Mesenchymal stem cell (in vitro differentiated cells and primary cell): ENCODE results near the gene ARMC9.

Experiments
- DNase-seq: peaks from one replicate; pipeline ENCODE4 v3.0.0-alpha.2; 2013
- H2AFZ ChIP-seq: one replicate; pipeline ENCODE4 v1.6.1; 2013; ENCODE audit warnings: low read depth, mild to moderate bottlenecking, control low read depth, inconsistent platforms, low read length, moderate library complexity
- H2AK5ac ChIP-seq: 2 replicates; pipeline ENCODE4 v1.6.1; 2013; ENCODE audit warnings: low read length, moderate library complexity, mild to moderate bottlenecking, inconsistent platforms; ENCODE audit not compliant: severe bottlenecking
- H2BK120ac ChIP-seq: one replicate; pipeline ENCODE4 v1.6.1; 2013; ENCODE audit warnings: low read depth, mild to moderate bottlenecking, inconsistent platforms, low read length, moderate library complexity
- H2BK12ac ChIP-seq, 2 experiments: one replicate each; pipeline ENCODE4 v1.6.1; 2013; ENCODE audit warnings: inconsistent platforms in 2 of 2, low read length in 2 of 2, mild to moderate bottlenecking in 2 of 2, moderate library complexity in 2 of 2, control low read depth in 1 of 2
- H2BK15ac ChIP-seq: one replicate; pipeline ENCODE4 v1.6.1; 2013; ENCODE audit warnings: mild to moderate bottlenecking, low read depth, inconsistent platforms; ENCODE audit not compliant: poor library complexity, severe bottlenecking
- H2BK5ac ChIP-seq: 2 replicates; pipeline ENCODE4 v1.6.1; 2013; ENCODE audit warnings: low read depth, mild to moderate bottlenecking, low read length, control low read depth, inconsistent platforms; ENCODE audit not compliant: poor library complexity, severe bottlenecking
- H3K14ac ChIP-seq, 2 experiments: one replicate each; pipeline ENCODE4 v1.6.1; 2013; ENCODE audit warnings: inconsistent platforms in 2 of 2, low read length in 2 of 2, control low read depth in 1 of 2, mild to moderate bottlenecking in 1 of 2, moderate library complexity in 1 of 2
- H3K18ac ChIP-seq, 2 experiments: one replicate each; pipeline ENCODE4 v1.6.1; 2013; ENCODE audit warnings: inconsistent platforms in 2 of 2, low read length in 2 of 2, control low read depth in 1 of 2, low read depth in 1 of 2, mild to moderate bottlenecking in 1 of 2
- H3K23ac ChIP-seq, 2 experiments: one replicate each; pipeline ENCODE4 v1.6.1; 2013; ENCODE audit warnings: inconsistent platforms in 2 of 2, low read length in 2 of 2, mild to moderate bottlenecking in 2 of 2, moderate library complexity in 2 of 2, control low read depth in 1 of 2
- H3K27ac ChIP-seq: 2 replicates; pipeline ENCODE4 v1.5.1; 2013; ENCODE audit warnings: mild to moderate bottlenecking, moderate library complexity, low read length, control low read depth, inconsistent platforms; ENCODE audit not compliant: poor library complexity, severe bottlenecking
- H3K27me3 ChIP-seq, 2 experiments: 2 replicates each; pipeline versions ENCODE4 v1.6.1 to v1.7.0; 2013; ENCODE audit warnings: low read length in 2 of 2, mild to moderate bottlenecking in 2 of 2, moderate library complexity in 2 of 2, control low read depth in 1 of 2, inconsistent platforms in 1 of 2; ENCODE audit not compliant: control insufficient read depth in 1 of 2, insufficient read depth in 1 of 2
- H3K36me3 ChIP-seq, 2 experiments: 2 replicates each; pipeline versions ENCODE4 v1.6.1 to v1.7.0; 2013; ENCODE audit warnings: low read length in 2 of 2, control low read depth in 1 of 2, inconsistent platforms in 1 of 2, low read depth in 1 of 2, mild to moderate bottlenecking in 1 of 2; ENCODE audit not compliant: insufficient read depth in 2 of 2, control insufficient read depth in 1 of 2
- H3K4ac ChIP-seq, 2 experiments: one replicate each; pipeline ENCODE4 v1.6.1; 2013; ENCODE audit warnings: inconsistent platforms in 2 of 2, low read length in 2 of 2, mild to moderate bottlenecking in 2 of 2, moderate library complexity in 2 of 2, control low read depth in 1 of 2, low read depth in 1 of 2
- H3K4me1 ChIP-seq: 2 replicates; pipeline ENCODE4 v1.6.1; 2013; ENCODE audit warnings: low read depth, low read length, control low read depth; ENCODE audit not compliant: control insufficient read depth, insufficient read depth
- H3K4me2 ChIP-seq: 2 replicates; pipeline ENCODE4 v1.6.1; 2013; ENCODE audit warnings: low read length, mild to moderate bottlenecking, inconsistent platforms; ENCODE audit not compliant: poor library complexity, severe bottlenecking
- H3K4me3 ChIP-seq, 2 experiments: 2 replicates each; pipeline versions ENCODE4 v1.5.1 to v1.7.0; 2013; ENCODE audit warnings: low read length in 2 of 2, mild to moderate bottlenecking in 2 of 2, control low read depth in 1 of 2, low read depth in 1 of 2; ENCODE audit not compliant: insufficient read depth in 1 of 2
- H3K79me1 ChIP-seq: replicated peaks from 2 replicates; pipeline ENCODE4 v1.6.1; 2013; ENCODE audit warnings: mild to moderate bottlenecking, control low read depth, low read length, inconsistent platforms; ENCODE audit not compliant: poor library complexity, severe bottlenecking
- H3K9ac ChIP-seq: 2 replicates; pipeline ENCODE4 v1.7.0; 2013; ENCODE audit warnings: mild to moderate bottlenecking, low read length, moderate library complexity
- H3K9me3 ChIP-seq: 2 replicates; pipeline ENCODE4 v1.7.0; 2013; ENCODE audit warnings: mild to moderate bottlenecking, low read length; ENCODE audit not compliant: control insufficient read depth
- H4K8ac ChIP-seq: one replicate; pipeline ENCODE4 v1.6.1; 2013; ENCODE audit warnings: inconsistent platforms, mild to moderate bottlenecking, low read length, moderate library complexity
- H4K91ac ChIP-seq: one replicate; pipeline ENCODE4 v1.6.1; 2013; ENCODE audit warnings: mild to moderate bottlenecking, low read length, inconsistent platforms
- WGBS: methylation state at CpG from one replicate; pipeline ENCODE4 v1.1.7; 2013; ENCODE audit warnings: mixed read lengths; 5-methylcytosine and 5-hydroxymethylcytosine counted together

The ARMC9 gene

GRCh38 chr2:231163414-231164095 lies 34.9 kb upstream of the ARMC9 start:
- H3K9me3 ChIP-seq: no peaks in the 10 kb centered on the region
- H2BK5ac ChIP-seq: no peak overlapping the region
- H2BK120ac ChIP-seq: no peak overlapping the region
- H3K36me3 ChIP-seq: peaks cover 3 to 56% of the 10 kb centered on the region in 2 experiments
- no peak overlapping the region for H4K8ac ChIP-seq
- H3K18ac ChIP-seq: peak overlapping the region in 1 of 2 experiments; percentile 96
- H3K4me1 ChIP-seq: peaks cover 11% of the 10 kb centered on the region
- no peaks in the 10 kb centered on the region for H3K79me1 ChIP-seq
- H3K9ac ChIP-seq: peak overlapping the region; percentile 55
- no peak overlapping the region for H3K4me3 ChIP-seq
- peak overlapping the region; percentile 85 for H3K27ac ChIP-seq
- H3K27me3 ChIP-seq: no peaks in the 10 kb centered on the region
- H3K4ac ChIP-seq: peak overlapping the region in 1 of 2 experiments; percentile 22
- no peak overlapping the region for H3K14ac ChIP-seq
- peak overlapping the region; percentile 17 for H2AK5ac ChIP-seq
- no peak overlapping the region for H3K23ac ChIP-seq
- no peak overlapping the region for H2AFZ ChIP-seq
- no peak overlapping the region for H2BK12ac ChIP-seq
- H2BK15ac ChIP-seq: no peak overlapping the region
- no peak for DNase-seq
- H3K4me2 ChIP-seq: no peak overlapping the region
- WGBS: 63% methylated on average over 2 of the region's 4 CpGs
- H4K91ac ChIP-seq: no peak overlapping the region

GRCh38 chr2:231167745-231168459 lies 30.5 kb upstream of the ARMC9 start:
- Histone ChIP-seq H2AK5ac (no peak overlapping the region), H3K9ac (no peak overlapping the region), H4K91ac (no peak overlapping the region), H3K36me3 (peaks cover 9 to 81% of the 10 kb centered on the region in 2 experiments), H3K4me3 (no peak overlapping the region), H3K18ac (peak overlapping the region in 1 of 2 experiments; percentile 78), H3K4ac (peak overlapping the region in 1 of 2 experiments; percentile 87), H3K23ac (no peak overlapping the region), H4K8ac (no peak overlapping the region), H3K4me2 (no peak overlapping the region), H3K79me1 (peaks cover 1% of the 10 kb centered on the region), H3K27me3 (no peaks in the 10 kb centered on the region), H3K9me3 (no peaks in the 10 kb centered on the region), H3K27ac (no peak overlapping the region), H3K4me1 (no peaks in the 10 kb centered on the region), H2BK12ac (peak overlapping the region in 1 of 2 experiments; percentile 94), H2BK15ac (no peak overlapping the region), H2BK120ac (no peak overlapping the region), H2AFZ (no peak overlapping the region), H3K14ac (peak overlapping the region in 1 of 2 experiments; percentile 39), H2BK5ac (no peak overlapping the region)
- WGBS: 97% methylated on average over 3 of the region's 6 CpGs
- no peak for DNase-seq

- no peak overlapping the region for H2AFZ ChIP-seq
- 91% methylated on average over 2 of the region's 4 CpGs for WGBS
- H2BK120ac ChIP-seq: no peak overlapping the region
Observed at GRCh38 chr2:231168460-231169139, 29.8 kb upstream of the ARMC9 start.

GRCh38 chr2:231169488-231169887 lies 28.9 kb upstream of the ARMC9 start:
- H3K4me3 ChIP-seq: no peak overlapping the region
- H3K9ac ChIP-seq: peak overlapping the region; percentile 66
- H3K4me2 ChIP-seq: no peak overlapping the region
- peak overlapping the region; percentile 56 for H2AK5ac ChIP-seq
- peaks cover 14 to 73% of the 10 kb centered on the region in 2 experiments for H3K36me3 ChIP-seq
- H2BK12ac ChIP-seq: peak overlapping the region; percentile 46 to 76
- H3K18ac ChIP-seq: peak overlapping the region; percentile 45 to 48
- H3K79me1 ChIP-seq: peaks cover 1% of the 10 kb centered on the region
- no peak overlapping the region for H3K14ac ChIP-seq
- no peak overlapping the region for H3K23ac ChIP-seq
- H3K4ac ChIP-seq: peak overlapping the region in 1 of 2 experiments; percentile 88
- no peaks in the 10 kb centered on the region for H3K27me3 ChIP-seq
- H4K91ac ChIP-seq: no peak overlapping the region
- no peaks in the 10 kb centered on the region for H3K4me1 ChIP-seq
- no peak overlapping the region for H2AFZ ChIP-seq
- no peak overlapping the region for H4K8ac ChIP-seq
- H2BK5ac ChIP-seq: no peak overlapping the region
- no peak for DNase-seq
- H2BK15ac ChIP-seq: no peak overlapping the region
- H2BK120ac ChIP-seq: no peak overlapping the region
- H3K9me3 ChIP-seq: no peaks in the 10 kb centered on the region
- WGBS: 94% methylated on average over 2 of the region's 3 CpGs
- no peak overlapping the region for H3K27ac ChIP-seq

More at GRCh38 chr2:231168460-231169139, 29.8 kb upstream of the ARMC9 start:
- no peak overlapping the region for H3K4me2 ChIP-seq
- H3K18ac ChIP-seq: peak overlapping the region; percentile 25 to 28
- H3K27ac ChIP-seq: no peak overlapping the region
- no peaks in the 10 kb centered on the region for H3K27me3 ChIP-seq
- H3K14ac ChIP-seq: peak overlapping the region in 1 of 2 experiments; percentile 35
- no peak for DNase-seq
- H3K36me3 ChIP-seq: peaks cover 14 to 82% of the 10 kb centered on the region in 2 experiments
- no peak overlapping the region for H2BK15ac ChIP-seq
- no peaks in the 10 kb centered on the region for H3K4me1 ChIP-seq
- H2BK5ac ChIP-seq: no peak overlapping the region
- H3K79me1 ChIP-seq: peaks cover 1% of the 10 kb centered on the region
- peak overlapping the region in 1 of 2 experiments; percentile 44 for H3K4ac ChIP-seq
- no peak overlapping the region for H2AK5ac ChIP-seq
- no peak overlapping the region for H4K91ac ChIP-seq
- H4K8ac ChIP-seq: no peak overlapping the region
- peak overlapping the region; percentile 66 for H3K9ac ChIP-seq
- no peak overlapping the region for H3K4me3 ChIP-seq
- H2BK12ac ChIP-seq: peak overlapping the region in 1 of 2 experiments; percentile 14
- H3K9me3 ChIP-seq: no peaks in the 10 kb centered on the region
- H3K23ac ChIP-seq: no peak overlapping the region
